BE2C (cell line): ENCODE data around the gene RNF141.

ENCODE experiments used
- DNase-seq: peaks from one replicate; pipeline ENCODE4 v3.0.0-alpha.2; 2020
- H3K27me3 ChIP-seq: fragments of 250-450 bp; sonication (Bioruptor Pico); 2 replicates; pipeline ENCODE4 v1.5.1; 2020; ENCODE audit warnings: mild to moderate bottlenecking
- H3K36me3 ChIP-seq: fragments of 250-450 bp; sonication (Bioruptor Pico); 2 replicates; pipeline ENCODE4 v1.5.1; 2020; ENCODE audit warnings: mild to moderate bottlenecking
- H3K4me1 ChIP-seq: fragments of 250-450 bp; sonication (Bioruptor Pico); 2 replicates; pipeline ENCODE4 v1.5.1; 2020
- H3K4me3 ChIP-seq: 2 replicates; pipeline ENCODE4 v1.5.1; 2011; ENCODE audit warnings: low read depth, low read length
- H3K9me3 ChIP-seq: fragments of 250-450 bp; sonication (Bioruptor Pico); 2 replicates; pipeline ENCODE4 v1.5.1; 2020
- TF ChIP-seq, protein P1 (sequence below): IDR thresholded peaks from 2 replicates; pipeline ENCODE4 v1.5.1; 2012; ENCODE audit warnings: mild to moderate bottlenecking, low read depth, low read length

Gene RNF141

DNA sequence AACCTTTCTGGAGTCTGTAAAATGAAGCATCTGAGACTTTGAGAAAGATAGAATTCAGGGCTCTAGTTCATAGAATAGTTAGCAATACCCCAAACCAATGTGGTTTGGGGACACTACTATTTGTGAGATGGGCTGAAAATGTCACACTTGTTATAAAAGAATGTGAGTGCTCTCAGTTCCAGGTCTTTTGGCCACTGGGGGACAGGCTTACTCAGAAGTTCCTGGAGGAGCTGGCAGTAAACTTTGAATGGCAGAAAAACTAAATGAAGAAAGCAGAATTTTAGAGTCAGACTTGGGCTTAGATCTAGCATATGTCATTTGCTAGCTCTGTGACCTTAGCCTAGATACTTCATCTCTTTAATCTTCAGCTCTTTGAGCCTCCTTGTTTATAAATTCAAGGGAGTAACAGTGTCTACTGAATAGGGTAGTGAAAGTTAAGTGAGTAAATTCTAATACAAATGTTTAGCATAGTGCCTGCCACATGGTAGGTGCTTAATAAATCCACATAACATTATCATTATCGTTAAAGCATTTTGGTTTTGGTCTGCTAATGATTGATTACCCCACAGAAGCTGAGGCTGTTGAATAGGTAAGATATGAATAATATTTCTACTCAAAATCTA lies 23.8 kb upstream of the RNF141 start:
- no peaks in the 10 kb centered on the region for H3K36me3 ChIP-seq
- no peak for DNase-seq
- H3K4me3 ChIP-seq, result no peak overlapping the region
- H3K9me3 ChIP-seq, result no peaks in the 10 kb centered on the region
- TF ChIP-seq, protein P1, sequence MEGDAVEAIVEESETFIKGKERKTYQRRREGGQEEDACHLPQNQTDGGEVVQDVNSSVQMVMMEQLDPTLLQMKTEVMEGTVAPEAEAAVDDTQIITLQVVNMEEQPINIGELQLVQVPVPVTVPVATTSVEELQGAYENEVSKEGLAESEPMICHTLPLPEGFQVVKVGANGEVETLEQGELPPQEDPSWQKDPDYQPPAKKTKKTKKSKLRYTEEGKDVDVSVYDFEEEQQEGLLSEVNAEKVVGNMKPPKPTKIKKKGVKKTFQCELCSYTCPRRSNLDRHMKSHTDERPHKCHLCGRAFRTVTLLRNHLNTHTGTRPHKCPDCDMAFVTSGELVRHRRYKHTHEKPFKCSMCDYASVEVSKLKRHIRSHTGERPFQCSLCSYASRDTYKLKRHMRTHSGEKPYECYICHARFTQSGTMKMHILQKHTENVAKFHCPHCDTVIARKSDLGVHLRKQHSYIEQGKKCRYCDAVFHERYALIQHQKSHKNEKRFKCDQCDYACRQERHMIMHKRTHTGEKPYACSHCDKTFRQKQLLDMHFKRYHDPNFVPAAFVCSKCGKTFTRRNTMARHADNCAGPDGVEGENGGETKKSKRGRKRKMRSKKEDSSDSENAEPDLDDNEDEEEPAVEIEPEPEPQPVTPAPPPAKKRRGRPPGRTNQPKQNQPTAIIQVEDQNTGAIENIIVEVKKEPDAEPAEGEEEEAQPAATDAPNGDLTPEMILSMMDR, result no peak
- no peaks in the 10 kb centered on the region for H3K4me1 ChIP-seq
- no peaks in the 10 kb centered on the region for H3K27me3 ChIP-seq

DNA sequence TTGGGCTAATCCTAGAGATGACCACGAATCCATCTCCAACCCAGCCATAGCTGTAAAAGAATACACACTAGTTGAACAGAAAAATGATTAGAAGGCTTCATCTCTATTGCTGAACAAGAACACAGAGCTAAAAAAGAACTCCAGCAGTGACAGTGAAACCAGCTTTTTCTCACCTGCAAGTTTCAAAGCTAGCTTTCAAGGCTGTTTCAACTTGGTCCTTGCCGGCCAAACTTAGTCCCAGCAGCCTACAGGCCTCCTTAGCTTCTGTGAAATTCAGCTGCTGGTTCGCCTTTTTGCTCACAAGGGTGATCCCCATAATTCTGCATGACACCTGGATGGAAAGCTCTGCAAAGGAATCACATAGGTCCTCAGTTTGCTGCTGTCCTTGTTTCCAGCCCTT lies 23.0 kb upstream of the RNF141 start:
- Histone ChIP-seq H3K4me3 (no peak overlapping the region), H3K4me1 (no peaks in the 10 kb centered on the region), H3K9me3 (no peaks in the 10 kb centered on the region), H3K36me3 (no peaks in the 10 kb centered on the region), H3K27me3 (no peaks in the 10 kb centered on the region)
- TF ChIP-seq, protein P1, result no peak
- no peak for DNase-seq

DNA sequence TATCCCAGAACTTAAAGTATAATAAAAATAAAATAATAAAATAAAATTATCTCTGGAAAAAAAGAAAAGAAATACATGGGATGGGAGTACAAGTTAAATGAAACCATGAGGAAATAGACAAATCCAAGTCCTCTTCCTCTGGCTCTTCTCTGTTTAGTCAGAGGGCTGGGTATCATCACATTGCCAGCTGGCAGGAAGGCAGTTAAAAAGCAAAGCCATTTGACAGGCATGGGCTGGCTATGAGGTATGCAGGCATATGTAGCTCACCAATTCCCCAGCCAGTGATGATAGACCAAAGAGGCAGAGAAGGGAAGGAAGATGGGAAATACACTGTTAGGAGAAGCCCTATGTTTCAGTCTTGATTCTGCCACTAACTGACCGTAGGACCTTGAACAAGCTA lies 21.0 kb upstream of the RNF141 start:
- H3K4me1 ChIP-seq, result no peaks in the 10 kb centered on the region
- H3K9me3 ChIP-seq, result no peaks in the 10 kb centered on the region
- no peaks in the 10 kb centered on the region for H3K36me3 ChIP-seq
- no peak overlapping the region for H3K4me3 ChIP-seq
- H3K27me3 ChIP-seq, result no peaks in the 10 kb centered on the region
- DNase-seq, result no peak
- TF ChIP-seq, protein P1, result no peak

DNA sequence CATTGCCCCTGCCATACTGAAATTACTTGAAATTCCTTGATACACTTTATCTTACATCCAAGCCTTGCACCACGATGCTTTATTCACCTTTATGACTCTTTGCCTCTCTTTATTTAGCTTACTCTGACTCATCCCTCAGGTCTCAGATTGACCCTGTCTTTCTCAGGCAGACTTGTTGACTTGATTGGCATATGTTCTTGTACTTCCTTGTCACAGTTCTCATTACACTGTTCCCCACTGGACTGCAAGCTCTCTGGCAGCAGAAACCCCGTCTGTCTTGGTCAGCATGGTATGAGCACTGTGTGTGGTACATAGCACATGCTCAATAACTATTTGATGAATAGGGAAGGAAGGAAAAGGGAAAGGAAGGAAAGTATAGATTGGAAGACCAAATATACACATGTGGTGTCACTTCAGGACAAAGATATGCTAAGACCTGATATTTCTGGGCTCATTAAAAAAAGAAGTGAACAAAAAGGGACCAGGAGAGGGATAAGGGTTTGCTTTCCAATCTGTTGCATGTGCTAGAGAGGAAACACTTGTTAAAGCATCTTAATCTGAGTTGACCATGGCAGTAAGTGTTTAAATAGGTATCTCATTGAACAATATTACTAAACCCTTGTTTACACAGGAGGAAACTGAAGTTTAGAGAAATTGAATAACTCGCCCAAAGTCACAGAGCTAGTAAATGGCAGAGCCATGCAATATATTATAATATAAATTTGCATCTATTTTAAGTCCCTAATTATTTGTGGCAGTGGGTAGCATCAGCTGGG lies 20.2 kb upstream of the RNF141 start:
- no peak for DNase-seq
- H3K27me3 ChIP-seq, result no peaks in the 10 kb centered on the region
- H3K4me1 ChIP-seq, result no peaks in the 10 kb centered on the region
- no peaks in the 10 kb centered on the region for H3K36me3 ChIP-seq
- H3K9me3 ChIP-seq, result no peaks in the 10 kb centered on the region
- H3K4me3 ChIP-seq, result no peak overlapping the region
- TF ChIP-seq, protein P1, result no peak

DNA sequence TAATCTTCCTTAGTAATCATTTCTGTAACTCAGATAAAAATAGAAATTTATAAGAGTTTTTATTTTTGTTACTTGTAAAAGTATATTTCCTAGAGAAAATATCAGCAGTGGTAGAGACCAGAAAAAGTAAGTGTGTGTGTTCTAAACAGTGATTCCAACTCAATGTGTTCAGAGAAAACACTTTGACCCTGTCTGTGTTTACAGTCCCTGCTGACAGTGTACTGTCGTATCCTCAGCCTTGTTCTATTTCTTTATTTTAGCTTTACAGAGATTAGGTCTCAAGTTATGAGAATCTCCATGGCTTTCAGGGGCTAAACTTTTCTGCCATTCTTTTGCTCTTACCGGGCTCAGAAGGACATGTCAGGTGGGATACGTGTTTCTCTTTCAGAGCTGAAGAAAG lies 17.3 kb upstream of the RNF141 start:
- Histone ChIP-seq H3K4me3 (no peak overlapping the region), H3K36me3 (no peaks in the 10 kb centered on the region), H3K4me1 (no peaks in the 10 kb centered on the region), H3K27me3 (no peaks in the 10 kb centered on the region), H3K9me3 (no peaks in the 10 kb centered on the region)
- no peak for DNase-seq
- TF ChIP-seq, protein P1, result no peak

DNA sequence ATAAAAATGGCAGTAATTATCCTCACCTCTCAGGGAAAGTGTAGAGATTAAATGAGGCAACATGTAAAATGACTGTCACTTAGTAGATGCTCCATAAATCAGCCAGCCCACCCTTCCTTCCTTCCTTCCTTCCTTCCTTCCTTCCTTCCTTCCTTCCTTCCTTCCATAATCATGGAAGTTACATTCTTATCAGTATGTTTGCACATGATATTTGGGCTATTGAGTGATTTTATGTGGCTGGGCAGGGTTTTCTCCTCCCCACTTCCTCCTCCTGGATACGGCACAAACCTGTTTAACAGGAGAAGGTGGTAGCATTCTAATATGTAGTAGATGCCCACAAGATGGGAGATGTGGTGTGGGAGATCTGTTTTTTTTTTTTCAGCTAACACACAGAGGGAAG lies 15.6 kb upstream of the RNF141 start:
- no peaks in the 10 kb centered on the region for H3K4me1 ChIP-seq

More for the DNA sequence above, 15.6 kb upstream of the RNF141 start:
- Histone ChIP-seq H3K27me3 (no peaks in the 10 kb centered on the region), H3K36me3 (no peaks in the 10 kb centered on the region), H3K4me3 (no peak overlapping the region), H3K9me3 (no peaks in the 10 kb centered on the region)
- no peak for DNase-seq
- TF ChIP-seq, protein P1, result no peak
